H1 (cell line): ENCODE measurements around the gene DPP3. TPM values are rescaled to one million over a fixed set of nuclear protein-coding genes. Genes with fewer than 3 reads are reported as not detected.

Experiments used
- CTCF ChIA-PET: fragments of 300-600 bp; sonication (Branson Sonifier 250); formaldehyde crosslinking; loops from one replicate; lab custom pipeline; 2021; ENCODE audit not compliant: partially characterized antibody; lab: Charles Lee
- POLR2A ChIA-PET: fragments of 300-600 bp; sonication (Branson Sonifier 250); formaldehyde crosslinking; loops from one replicate; lab custom pipeline; 2021; ENCODE audit warnings: inconsistent platforms; ENCODE audit not compliant: partially characterized antibody; lab: Charles Lee
- DNase-seq, 2 experiments: peaks; one replicate each; pipeline versions ENCODE4 v3.0.0 to v3.0.0-alpha.2; 2010 to 2022; ENCODE audit warnings: low spot score in 2 of 2, low read depth in 1 of 2, mixed read lengths in 1 of 2
- FAIRE-seq: peaks from 2 replicates; lab custom pipeline; 2011; peaks lifted over from hg19 to GRCh38; lab: Jason Lieb, UNC
- H2AFZ ChIP-seq: 2 replicates; pipeline ENCODE4 v1.8.1; 2012; ENCODE audit warnings: low read length, inconsistent platforms
- H2AK5ac ChIP-seq: 2 replicates; pipeline ENCODE4 v1.6.1; 2013; ENCODE audit warnings: low read depth, low read length
- H2BK120ac ChIP-seq: replicated peaks from 2 replicates; pipeline ENCODE3; 2013; ENCODE audit warnings: low read depth, low read length, inconsistent platforms
- H2BK12ac ChIP-seq: 2 replicates; pipeline ENCODE4 v1.6.1; 2013; ENCODE audit warnings: low read depth, low read length
- H2BK15ac ChIP-seq: 2 replicates; pipeline ENCODE4 v1.6.1; 2013; ENCODE audit warnings: low read length
- H2BK20ac ChIP-seq: 2 replicates; pipeline ENCODE4 v1.6.1; 2013; ENCODE audit warnings: low read length
- H2BK5ac ChIP-seq: 2 replicates; pipeline ENCODE4 v1.6.1; 2013; ENCODE audit warnings: low read depth, low read length
- H3K14ac ChIP-seq: 2 replicates; pipeline ENCODE4 v1.6.1; 2013; ENCODE audit warnings: inconsistent platforms; ENCODE audit not compliant: insufficient read length
- H3K18ac ChIP-seq: 2 replicates; pipeline ENCODE4 v1.6.1; 2013; ENCODE audit warnings: low read length; ENCODE audit errors: extremely low read depth
- H3K23ac ChIP-seq: 2 replicates; pipeline ENCODE4 v1.6.1; 2013; ENCODE audit warnings: inconsistent platforms; ENCODE audit not compliant: insufficient read length
- H3K23me2 ChIP-seq: 2 replicates; pipeline ENCODE4 v1.6.1; 2013; ENCODE audit warnings: low read depth, low read length
- H3K27ac ChIP-seq: 2 replicates; pipeline ENCODE4 v1.6.1; 2011; ENCODE audit warnings: low read depth, low read length, inconsistent platforms
- H3K27me3 ChIP-seq, 4 experiments: replicated peaks in 1 of 4; 1 replicate in 1 of 4; 2 replicates in 3 of 4; pipeline versions ENCODE4 v1.6.1 to v1.8.1; 2011 to 2013; ENCODE audit warnings: low read length in 3 of 4, mild to moderate bottlenecking in 3 of 4, inconsistent platforms in 2 of 4, mixed read lengths in 2 of 4, moderate library complexity in 1 of 4; ENCODE audit not compliant: control insufficient read depth in 3 of 4, insufficient read depth in 3 of 4; ENCODE audit errors: extremely low read depth in 1 of 4
- H3K36me3 ChIP-seq, 4 experiments: 2 replicates each; pipeline versions ENCODE4 v1.6.1 to v1.8.1; 2011 to 2013; ENCODE audit warnings: mild to moderate bottlenecking in 4 of 4, low read length in 3 of 4, moderate library complexity in 2 of 4, control low read depth in 1 of 4, inconsistent platforms in 1 of 4; ENCODE audit not compliant: insufficient read depth in 4 of 4, control insufficient read depth in 2 of 4
- H3K4ac ChIP-seq: replicated peaks from 2 replicates; pipeline ENCODE3; 2013; ENCODE audit warnings: low read length, low read depth, mixed read lengths, inconsistent platforms; ENCODE audit not compliant: insufficient read length
- H3K4me1 ChIP-seq, 4 experiments: replicated peaks in 1 of 4; 1 replicate in 1 of 4; 2 replicates in 3 of 4; pipeline versions ENCODE4 v1.6.1 to v1.8.1; 2011 to 2013; ENCODE audit warnings: low read length in 3 of 4, inconsistent platforms in 2 of 4, mixed read lengths in 1 of 4; ENCODE audit not compliant: insufficient read depth in 4 of 4, control insufficient read depth in 3 of 4
- H3K4me2 ChIP-seq, 2 experiments: 2 replicates each; pipeline versions ENCODE4 v1.6.1 to v1.8.1; 2011 to 2013; ENCODE audit warnings: low read depth in 2 of 2, low read length in 2 of 2, control low read depth in 1 of 2, inconsistent platforms in 1 of 2, mild to moderate bottlenecking in 1 of 2; ENCODE audit not compliant: insufficient read depth in 1 of 2
- H3K4me3 ChIP-seq, 4 experiments: fragments of 200-600, 300-600 bp in 1 of 4; sonication (generic), shearing (Covaris generic), sonication (Bioruptor Twin) in 1 of 4; 2 replicates each; pipeline versions ENCODE4 v1.5.1 to v1.8.1; 2011 to 2016; ENCODE audit warnings: low read length in 4 of 4, low read depth in 3 of 4, control low read depth in 2 of 4, inconsistent platforms in 2 of 4, mild to moderate bottlenecking in 2 of 4, mixed read lengths in 1 of 4, moderate library complexity in 1 of 4; ENCODE audit not compliant: insufficient read depth in 2 of 4; ENCODE audit errors: extremely low read depth in 1 of 4
- H3K56ac ChIP-seq: replicated peaks from 2 replicates; pipeline ENCODE3; 2013; ENCODE audit warnings: low read depth, mild to moderate bottlenecking, mixed read lengths, low read length, inconsistent platforms; ENCODE audit not compliant: insufficient read length
- H3K79me1 ChIP-seq: 2 replicates; pipeline ENCODE4 v1.6.1; 2013; ENCODE audit warnings: low read depth, low read length, control low read depth
- H3K79me2 ChIP-seq, 2 experiments: 2 replicates each; pipeline versions ENCODE4 v1.6.1 to v1.8.1; 2012 to 2013; ENCODE audit warnings: low read length in 2 of 2, mild to moderate bottlenecking in 2 of 2, inconsistent platforms in 1 of 2; ENCODE audit not compliant: insufficient read depth in 2 of 2, control insufficient read depth in 1 of 2
- H3K9ac ChIP-seq, 4 experiments: replicated peaks in 1 of 4; 1 replicate in 1 of 4; 2 replicates in 3 of 4; pipeline versions ENCODE4 v1.6.1 to v1.8.1; 2011 to 2013; ENCODE audit warnings: low read depth in 3 of 4, low read length in 3 of 4, control low read depth in 2 of 4, mild to moderate bottlenecking in 2 of 4, moderate library complexity in 2 of 4, inconsistent platforms in 1 of 4; ENCODE audit errors: extremely low read depth in 1 of 4
- H3K9me3 ChIP-seq, 2 experiments: 2 replicates each; pipeline versions ENCODE4 v1.6.1 to v1.8.1; 2012 to 2013; ENCODE audit warnings: mild to moderate bottlenecking in 2 of 2, moderate library complexity in 2 of 2, control low read depth in 1 of 2, inconsistent platforms in 1 of 2, low read depth in 1 of 2, low read length in 1 of 2, mixed read lengths in 1 of 2; ENCODE audit not compliant: insufficient read depth in 2 of 2
- H4K20me1 ChIP-seq, 2 experiments: replicated peaks in 1 of 2; 2 replicates each; pipeline versions ENCODE3 to v1.8.1; 2011 to 2013; ENCODE audit warnings: inconsistent platforms in 2 of 2, low read length in 2 of 2, mild to moderate bottlenecking in 1 of 2; ENCODE audit not compliant: insufficient read depth in 2 of 2, control insufficient read depth in 1 of 2
- H4K5ac ChIP-seq: 2 replicates; pipeline ENCODE4 v1.6.1; 2013; ENCODE audit warnings: low read length, low read depth, mixed read lengths, inconsistent platforms; ENCODE audit not compliant: insufficient read length
- H4K8ac ChIP-seq: 2 replicates; pipeline ENCODE4 v1.8.0; 2013; ENCODE audit warnings: mild to moderate bottlenecking, moderate library complexity, low read length, inconsistent platforms; ENCODE audit not compliant: insufficient read depth; ENCODE audit errors: extremely low read depth
- H4K91ac ChIP-seq: replicated peaks from 2 replicates; pipeline ENCODE3; 2013; ENCODE audit warnings: low read length, mixed read lengths, inconsistent platforms; ENCODE audit not compliant: insufficient read length
- CREB1 ChIP-seq: IDR thresholded peaks from 2 replicates; pipeline ENCODE4 v1.6.1; 2012; ENCODE audit warnings: inconsistent platforms
- CTBP2 ChIP-seq: IDR thresholded peaks from 2 replicates; pipeline ENCODE4 v1.7.0; 2011; ENCODE audit warnings: borderline replicate concordance, mild to moderate bottlenecking, moderate library complexity, mixed read lengths, low read length; ENCODE audit not compliant: insufficient read depth, insufficient read length
- KDM5A ChIP-seq: fragments of 200-600 bp; IDR thresholded peaks from 2 replicates; pipeline ENCODE4 v1.7.1; 2012; ENCODE audit warnings: mild to moderate bottlenecking, low read length, inconsistent platforms, mixed read lengths
- POLR2A ChIP-seq, 2 experiments: IDR thresholded peaks; 1 replicate in 1 of 2; 2 replicates in 1 of 2; pipeline ENCODE4 v1.6.1; 2011; ENCODE audit warnings: low read depth in 2 of 2, low read length in 2 of 2, mild to moderate bottlenecking in 2 of 2; ENCODE audit errors: control extremely low read depth in 1 of 2
- POLR2AphosphoS5 ChIP-seq: IDR thresholded peaks from 2 replicates; pipeline ENCODE4 v1.6.1; 2011; ENCODE audit warnings: low read depth, low read length
- POU5F1 ChIP-seq: IDR thresholded peaks from 2 replicates; pipeline ENCODE4 v1.6.1; 2011; ENCODE audit warnings: low read depth, mild to moderate bottlenecking, low read length, moderate library complexity
- RBBP5 ChIP-seq: IDR thresholded peaks from 2 replicates; pipeline ENCODE4 v1.7.1; 2012; ENCODE audit warnings: low read depth, mild to moderate bottlenecking, inconsistent platforms, low read length, moderate library complexity, borderline replicate concordance
- RNF2 ChIP-seq: fragments of 200-900, 300-1000 bp; sonication (generic); IDR thresholded peaks from 2 replicates; pipeline ENCODE4 v1.7.1; 2016; ENCODE audit warnings: borderline replicate concordance, low read depth, mild to moderate bottlenecking, antibody characterized with exemption, low read length; ENCODE audit not compliant: poor library complexity, severe bottlenecking; ENCODE audit errors: missing control alignments
- SAP30 ChIP-seq: fragments of 300-600 bp; sonication (generic); IDR thresholded peaks from 2 replicates; pipeline ENCODE4 v1.7.1; 2012; ENCODE audit warnings: low read length, moderate library complexity, mild to moderate bottlenecking, inconsistent platforms; ENCODE audit not compliant: insufficient read depth, insufficient replicate concordance
- SP1 ChIP-seq: IDR thresholded peaks from 2 replicates; pipeline ENCODE4 v1.6.1; 2011; ENCODE audit warnings: low read depth, low read length
- SUZ12 ChIP-seq: fragments of 200-600 bp; sonication (generic); IDR thresholded peaks from 2 replicates; pipeline ENCODE4 v1.6.1; 2012; ENCODE audit warnings: mild to moderate bottlenecking, inconsistent platforms, low read length, moderate library complexity, mixed read lengths
- WGBS, 2 experiments: shearing (Covaris generic) in 1 of 2; methylation state at CpG; one replicate each; pipeline versions ENCODE4 v1.1.6 to v1.1.7; 2013 to 2015; ENCODE audit warnings: low lambda C conversion rate in 2 of 2, mixed read lengths in 2 of 2, inconsistent platforms in 1 of 2, low coverage in 1 of 2, missing lambda C conversion rate in 1 of 2; ENCODE audit not compliant: insufficient replicate concordance in 2 of 2, insufficient coverage in 1 of 2, insufficient read length in 1 of 2; ENCODE audit errors: extremely low coverage in 1 of 2, missing lambda C conversion rate in 1 of 2; 5-methylcytosine and 5-hydroxymethylcytosine counted together
- polyA plus RNA-seq, 7 experiments: library from polyadenylated mRNA; depleted of rRNA in 3 of 7; stranded (reverse) in 5 of 7; unstranded in 2 of 7; fragments of >200 nt in 5 of 7; fragments of 200-250 nt in 2 of 7; gene quantifications; 1 replicate in 5 of 7; 2 replicates in 1 of 7; 4 replicates in 1 of 7; pipeline versions ENCODE4 v1.2.1 to v1.2.3, GENCODE V29; 2011 to 2013; ENCODE audit warnings: missing spikeins in 2 of 7, mixed read lengths in 2 of 7
- total RNA-seq: library from RNA; stranded (reverse); fragmentation: NEBNext Ultra II Directional; extraction: Animal tissue kit (Norgen Biotek cat#: 25700); gene quantifications from 2 replicates; pipeline ENCODE4 v1.2.1, GENCODE V29; 2021

Gene DPP3
- total and polyA plus RNA-seq, 2 of the 8 experiments (the other 6 are each of a cell fraction or from before 2014, with no cell fraction given) = 75.1 to 82.7 TPM

- no peak overlapping the region for H3K18ac ChIP-seq
- H4K8ac ChIP-seq = no peak overlapping the region
- no peaks in the 10 kb centered on the region for H3K79me2 ChIP-seq
- POLR2A ChIA-PET = interaction anchor here (0.6 to 1.2 kb wide), 4 partner anchors 14 to 145 kb away, joined by 3 read pairs; partner anchors contain the start of gene RBM14
- H2BK20ac ChIP-seq = no peak overlapping the region
- no peaks in the 10 kb centered on the region for H3K9me3 ChIP-seq
- H3K4me1 ChIP-seq = peaks cover 4 to 15% (median 6%) of the 10 kb centered on the region in 4 experiments
- no peak overlapping the region for H2BK120ac ChIP-seq
- no peak overlapping the region for H2BK12ac ChIP-seq
- CTCF ChIA-PET = interaction anchor here (1.2 to 2.0 kb wide), 4 partner anchors 32 to 109 kb away, joined by 3 to 8 read pairs (median 3); no protein-coding TSS in a partner anchor
- FAIRE-seq (no peak), DNase-seq (no peak)
- H3K27me3 ChIP-seq = no peaks in the 10 kb centered on the region; a peak in 1 of 7 replicates
- H3K36me3 ChIP-seq = no peaks in the 10 kb centered on the region; a peak in 2 of 8 replicates
- no peak overlapping the region for H3K23ac ChIP-seq
- no peak overlapping the region for H2AFZ ChIP-seq
- H3K14ac ChIP-seq = no peak overlapping the region
- H2BK15ac ChIP-seq = no peak overlapping the region
- no peak overlapping the region for H3K27ac ChIP-seq
- no peaks in the 10 kb centered on the region for H3K79me1 ChIP-seq
- H2AK5ac ChIP-seq = no peak overlapping the region
- H4K20me1 ChIP-seq = peaks cover 2% of the 10 kb centered on the region in 2 experiments
- 92% methylated on average over 9 of the region's 9 CpGs; no CpG with 5 or more reads in 1 of the 2 experiments for WGBS, 2 experiments
- no peak overlapping the region for H4K91ac ChIP-seq
- H3K23me2 ChIP-seq = peaks cover 5% of the 10 kb centered on the region; the same call in 1 of the 2 replicates
- H2BK5ac ChIP-seq = no peak overlapping the region
- no peak overlapping the region for H3K4ac ChIP-seq
- H3K56ac ChIP-seq = no peak overlapping the region
- H3K4me2 ChIP-seq = no peak overlapping the region
- H3K9ac ChIP-seq = no peak overlapping the region
- no peak overlapping the region for H4K5ac ChIP-seq
- H3K4me3 ChIP-seq = no peak overlapping the region
- TF ChIP-seq CREB1 (no peak), CTBP2 (no peak), SUZ12 (no peak), SAP30 (no peak), RBBP5 (no peak), SP1 (no peak), POLR2A (IDR thresholded peaks at IDR 0.05; ENCODE audit: control extremely low read depth in 1 of 2, low read depth in 2 of 2, low read length in 2 of 2) (no peak), RNF2 (no peak), POLR2AphosphoS5 (no peak), POU5F1 (no peak), KDM5A (no peak)
Observed at GRCh38 chr11:66472054-66472453, 8.2 kb upstream of the DPP3 start.
